IPS-20b (cell line): ENCODE measurements around the gene KIF16B.
"Not testable (repeated sequence)": the region's sequence is repeated elsewhere in the genome, so short reads cannot be mapped to it uniquely, and the experiment has no call there.

Source experiments
- H3K27ac ChIP-seq: one replicate; pipeline ENCODE4 v1.5.1; 2013; ENCODE audit warnings: low read length
- H3K27me3 ChIP-seq: 2 replicates; pipeline ENCODE4 v1.6.1; 2013; ENCODE audit warnings: mild to moderate bottlenecking, low read length, inconsistent platforms; ENCODE audit not compliant: insufficient read depth
- H3K36me3 ChIP-seq: 2 replicates; pipeline ENCODE4 v1.6.1; 2013; ENCODE audit warnings: low read depth, mild to moderate bottlenecking, inconsistent platforms, low read length, moderate library complexity; ENCODE audit not compliant: insufficient read depth
- H3K4me1 ChIP-seq: 2 replicates; pipeline ENCODE4 v1.6.1; 2013; ENCODE audit warnings: mild to moderate bottlenecking, control low read depth, inconsistent platforms, low read length, moderate library complexity; ENCODE audit not compliant: insufficient read depth
- H3K4me3 ChIP-seq: 2 replicates; pipeline ENCODE4 v1.5.1; 2013; ENCODE audit warnings: mild to moderate bottlenecking, low read length, inconsistent platforms
- H3K9ac ChIP-seq: 2 replicates; pipeline ENCODE4 v1.6.1; 2013; ENCODE audit warnings: low read depth, mild to moderate bottlenecking, inconsistent platforms, low read length, moderate library complexity
- H3K9me3 ChIP-seq: 2 replicates; pipeline ENCODE4 v1.6.1; 2013; ENCODE audit warnings: mild to moderate bottlenecking, low read depth, low read length, inconsistent platforms; ENCODE audit not compliant: insufficient read depth

The KIF16B gene

GRCh38 chr20:16531485-16531884 is 41.8 kb downstream of the KIF16B start:
- Histone ChIP-seq H3K4me1 (peaks cover 10% of the 10 kb centered on the region), H3K27me3 (no peaks in the 10 kb centered on the region), H3K36me3 (no peaks in the 10 kb centered on the region), H3K27ac (no peak overlapping the region), H3K4me3 (no peak overlapping the region), H3K9ac (no peak overlapping the region), H3K9me3 (no peaks in the 10 kb centered on the region)

GRCh38 chr20:16530201-16530681 is 43.0 kb downstream of the KIF16B start:
- Histone ChIP-seq H3K36me3 (no peaks in the 10 kb centered on the region), H3K9ac (no peak overlapping the region), H3K27ac (no peak overlapping the region), H3K4me3 (no peak overlapping the region), H3K27me3 (no peaks in the 10 kb centered on the region), H3K9me3 (no peaks in the 10 kb centered on the region), H3K4me1 (peaks cover 17% of the 10 kb centered on the region)

- Histone ChIP-seq H3K4me3 (no peak overlapping the region), H3K27me3 (no peaks in the 10 kb centered on the region), H3K9ac (no peak overlapping the region), H3K36me3 (no peaks in the 10 kb centered on the region), H3K27ac (no peak overlapping the region), H3K4me1 (peaks cover 20% of the 10 kb centered on the region), H3K9me3 (no peaks in the 10 kb centered on the region)
Measured at GRCh38 chr20:16528078-16528477, 45.2 kb downstream of the KIF16B start.

GRCh38 chr20:16527438-16527837 is 45.8 kb downstream of the KIF16B start:
- no peaks in the 10 kb centered on the region for H3K9me3 ChIP-seq
- H3K4me1 ChIP-seq, result peaks cover 20% of the 10 kb centered on the region
- no peak overlapping the region for H3K27ac ChIP-seq
- H3K9ac ChIP-seq, result no peak overlapping the region
- H3K27me3 ChIP-seq, result no peaks in the 10 kb centered on the region
- H3K4me3 ChIP-seq, result no peak overlapping the region
- no peaks in the 10 kb centered on the region for H3K36me3 ChIP-seq

GRCh38 chr20:16526433-16527380 is 46.5 kb downstream of the KIF16B start:
- H3K36me3 ChIP-seq, result no peaks in the 10 kb centered on the region
- H3K27me3 ChIP-seq, result no peaks in the 10 kb centered on the region
- H3K9me3 ChIP-seq, result no peaks in the 10 kb centered on the region
- H3K4me1 ChIP-seq, result peaks cover 20% of the 10 kb centered on the region
- H3K27ac ChIP-seq, result no peak overlapping the region
- no peak overlapping the region for H3K4me3 ChIP-seq
- no peak overlapping the region for H3K9ac ChIP-seq

- not testable (repeated sequence) for H3K9me3 ChIP-seq, H3K4me3 ChIP-seq, H3K9ac ChIP-seq, H3K27ac ChIP-seq, H3K27me3 ChIP-seq, H3K36me3 ChIP-seq
- H3K4me1 ChIP-seq, result peaks cover 20% of the 10 kb centered on the region
Measured at GRCh38 chr20:16522651-16523050, 50.6 kb downstream of the KIF16B start.

- Histone ChIP-seq H3K9me3 (no peaks in the 10 kb centered on the region), H3K36me3 (no peaks in the 10 kb centered on the region), H3K27me3 (no peaks in the 10 kb centered on the region), H3K27ac (no peak overlapping the region), H3K4me3 (no peak overlapping the region), H3K9ac (no peak overlapping the region), H3K4me1 (peaks cover 6% of the 10 kb centered on the region)
Measured at GRCh38 chr20:16520154-16520553, 53.1 kb downstream of the KIF16B start.

GRCh38 chr20:16519673-16520072 is 53.6 kb downstream of the KIF16B start:
- H3K27ac ChIP-seq, H3K27me3 ChIP-seq, H3K4me1 ChIP-seq, H3K9me3 ChIP-seq, H3K4me3 ChIP-seq, H3K36me3 ChIP-seq, H3K9ac ChIP-seq: not testable (repeated sequence)

GRCh38 chr20:16518784-16519084 is 54.5 kb downstream of the KIF16B start:
- no peaks in the 10 kb centered on the region for H3K9me3 ChIP-seq
- H3K4me3 ChIP-seq, result no peak overlapping the region
- H3K36me3 ChIP-seq, result no peaks in the 10 kb centered on the region
- H3K27me3 ChIP-seq, result no peaks in the 10 kb centered on the region
- H3K9ac ChIP-seq, result no peak overlapping the region
- H3K4me1 ChIP-seq, result peaks cover 9% of the 10 kb centered on the region; the same call in 1 of the 2 replicates
- H3K27ac ChIP-seq, result no peak overlapping the region

GRCh38 chr20:16517946-16518783 is 55.1 kb downstream of the KIF16B start:
- Histone ChIP-seq H3K36me3 (no peaks in the 10 kb centered on the region), H3K4me1 (peaks cover 9% of the 10 kb centered on the region; the same call in 1 of the 2 replicates), H3K9me3 (no peaks in the 10 kb centered on the region), H3K27ac (no peak overlapping the region), H3K9ac (no peak overlapping the region), H3K27me3 (no peaks in the 10 kb centered on the region), H3K4me3 (no peak overlapping the region)

- Histone ChIP-seq H3K36me3 (no peaks in the 10 kb centered on the region), H3K4me3 (no peak overlapping the region), H3K9me3 (no peaks in the 10 kb centered on the region), H3K27me3 (no peaks in the 10 kb centered on the region), H3K27ac (no peak overlapping the region), H3K4me1 (peaks cover 9% of the 10 kb centered on the region; the same call in 1 of the 2 replicates), H3K9ac (no peak overlapping the region)
Measured at GRCh38 chr20:16516794-16517193, 56.5 kb downstream of the KIF16B start.
